ENCODE measurements around the gene ABCA6.
A peak's percentile ranks its signal among the peaks of the same experiment; 100 is the strongest.

ABCA6 gene

DNA sequence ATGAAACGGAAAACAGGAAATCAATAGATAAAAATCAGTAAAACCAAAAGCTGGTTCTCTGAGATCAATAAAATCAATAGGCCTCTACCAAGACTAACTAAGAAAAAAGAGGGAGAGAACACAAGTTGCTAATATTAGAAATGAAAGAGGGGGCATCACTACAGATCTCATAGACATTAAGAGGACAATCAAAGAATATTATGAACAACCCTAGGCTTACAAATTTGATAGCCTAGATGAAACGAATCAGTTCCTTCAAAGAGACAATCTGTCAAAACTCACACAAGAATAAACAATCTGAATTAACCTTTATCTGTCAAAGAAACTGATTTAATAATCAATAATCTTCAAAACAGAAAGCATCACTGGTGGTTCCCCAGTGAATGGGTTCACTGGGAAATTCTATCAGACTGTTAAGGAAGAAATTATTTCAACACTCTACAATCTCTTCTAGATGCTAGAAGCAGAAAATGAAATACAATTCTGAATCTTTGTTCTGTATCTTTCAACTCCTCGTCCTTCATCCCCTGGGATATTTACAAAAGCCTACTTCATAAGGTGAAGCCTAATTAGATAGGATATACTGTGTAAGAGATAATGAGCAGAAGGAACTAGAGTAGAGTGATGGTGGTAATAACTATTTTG lies 85.4 kb downstream of the ABCA6 start:
- no CpG with 5 or more reads among the region's 3 CpGs for WGBS, 2 donors (ENCODE audit: extremely low coverage in 2 of 2, insufficient read length in 2 of 2, insufficient replicate concordance in 1 of 2)
- H2BK12ac ChIP-seq (ENCODE audit: low read length): no peak overlapping the region

DNA sequence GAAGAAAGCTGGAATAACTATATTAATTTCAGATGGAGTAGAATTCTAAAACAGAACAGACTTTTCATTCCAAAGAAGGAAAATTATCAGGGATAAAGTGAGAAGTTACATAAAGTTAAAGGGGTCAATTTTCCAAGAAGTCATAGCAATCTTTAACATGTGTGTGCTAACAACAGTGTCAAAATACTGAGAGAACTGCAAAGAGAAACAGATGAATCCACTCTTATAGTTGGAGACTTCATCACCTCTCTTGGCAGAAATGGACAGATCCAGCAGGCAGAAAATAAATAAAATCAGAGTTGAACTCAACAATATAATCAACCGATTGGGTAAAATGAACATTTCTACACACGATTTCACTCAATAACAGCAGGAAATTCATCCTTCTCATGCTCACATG lies 86.4 kb downstream of the ABCA6 start:
- H2AFZ ChIP-seq (ENCODE audit: low read length): no peak overlapping the region
- H3K36me3 ChIP-seq (replicated peaks in 1 of 2; ENCODE audit: control insufficient read depth in 2 of 2, insufficient read depth in 2 of 2, low read length in 2 of 2): no peaks in the 10 kb centered on the region
- H3K18ac ChIP-seq (ENCODE audit: low read length): no peak overlapping the region
- no peaks in the 10 kb centered on the region for H3K4me1 ChIP-seq (ENCODE audit: control insufficient read depth in 2 of 2, insufficient read depth in 1 of 2, low read depth in 1 of 2, low read length in 2 of 2)
- no peak overlapping the region for H2BK12ac ChIP-seq (ENCODE audit: low read length)
- H3K79me1 ChIP-seq (ENCODE audit: low read depth, low read length): no peaks in the 10 kb centered on the region
- no CpG with 5 or more reads among the region's 2 CpGs for WGBS, 2 donors (ENCODE audit: extremely low coverage in 2 of 2, insufficient read length in 2 of 2, insufficient replicate concordance in 1 of 2)
- H4K91ac ChIP-seq (ENCODE audit: low read depth, low read length, poor library complexity): no peak overlapping the region
- H2BK120ac ChIP-seq (ENCODE audit: low read depth, low read length): no peak overlapping the region
- DNase-seq (ENCODE audit: low spot score): no peak
- H2BK15ac ChIP-seq (ENCODE audit: low read length): no peak overlapping the region
- no peak overlapping the region for H3K9ac ChIP-seq (ENCODE audit: low read depth, low read length, poor library complexity)
- no peak overlapping the region for H2BK5ac ChIP-seq (ENCODE audit: low read length)
- no peak overlapping the region for H3K23ac ChIP-seq (ENCODE audit: low read depth, low read length, poor library complexity)
- no peak overlapping the region for H4K8ac ChIP-seq (ENCODE audit: low read depth, low read length)
- no peak overlapping the region for H3K4me2 ChIP-seq (ENCODE audit: insufficient read depth, low read length, poor library complexity, severe bottlenecking)
- no peak overlapping the region for H3K27ac ChIP-seq (replicated peaks; ENCODE audit: low read length)
- no peak overlapping the region for H3K4me3 ChIP-seq (ENCODE audit: low read length in 2 of 2)
- no peaks in the 10 kb centered on the region for H3K27me3 ChIP-seq (ENCODE audit: control insufficient read depth in 3 of 3, insufficient read depth in 3 of 3, low read depth in 1 of 3, low read length in 3 of 3)
- no peak overlapping the region for H3K4ac ChIP-seq (ENCODE audit: low read length)
- H3K14ac ChIP-seq (ENCODE audit: low read length): no peak overlapping the region
- H2AK5ac ChIP-seq (ENCODE audit: low read depth, low read length): no peak overlapping the region
- H3K9me3 ChIP-seq (replicated peaks in 1 of 2; ENCODE audit: control insufficient read depth in 2 of 2, insufficient read depth in 1 of 2, low read depth in 1 of 2, low read length in 2 of 2): peaks cover 0 to 4% of the 10 kb centered on the region in 2 donors

More for the DNA sequence above, 85.4 kb downstream of the ABCA6 start:
- no peaks in the 10 kb centered on the region for H3K36me3 ChIP-seq (replicated peaks in 1 of 2; ENCODE audit: control insufficient read depth in 2 of 2, insufficient read depth in 2 of 2, low read length in 2 of 2)
- H4K8ac ChIP-seq (ENCODE audit: low read depth, low read length): no peak overlapping the region
- H3K9me3 ChIP-seq (replicated peaks in 1 of 2; ENCODE audit: control insufficient read depth in 2 of 2, insufficient read depth in 1 of 2, low read depth in 1 of 2, low read length in 2 of 2): peaks cover 0 to 4% of the 10 kb centered on the region in 2 donors
- no peak overlapping the region for H2AFZ ChIP-seq (ENCODE audit: low read length)
- H3K4me3 ChIP-seq (ENCODE audit: low read length in 2 of 2): no peak overlapping the region
- DNase-seq (ENCODE audit: low spot score): no peak
- H3K27ac ChIP-seq (replicated peaks; ENCODE audit: low read length): no peak overlapping the region
- H3K27me3 ChIP-seq (ENCODE audit: control insufficient read depth in 3 of 3, insufficient read depth in 3 of 3, low read depth in 1 of 3, low read length in 3 of 3): no peaks in the 10 kb centered on the region
- H3K9ac ChIP-seq (ENCODE audit: low read depth, low read length, poor library complexity): no peak overlapping the region
- no peak overlapping the region for H2BK15ac ChIP-seq (ENCODE audit: low read length)
- H3K4me2 ChIP-seq (ENCODE audit: insufficient read depth, low read length, poor library complexity, severe bottlenecking): no peak overlapping the region
- no peak overlapping the region for H4K91ac ChIP-seq (ENCODE audit: low read depth, low read length, poor library complexity)
- H3K4ac ChIP-seq (ENCODE audit: low read length): no peak overlapping the region
- no peak overlapping the region for H3K14ac ChIP-seq (ENCODE audit: low read length)
- H2BK5ac ChIP-seq (ENCODE audit: low read length): no peak overlapping the region
- H2AK5ac ChIP-seq (ENCODE audit: low read depth, low read length): no peak overlapping the region
- no peaks in the 10 kb centered on the region for H3K79me1 ChIP-seq (ENCODE audit: low read depth, low read length)
- H3K23ac ChIP-seq (ENCODE audit: low read depth, low read length, poor library complexity): no peak overlapping the region
- no peak overlapping the region for H3K18ac ChIP-seq (ENCODE audit: low read length)
- H3K4me1 ChIP-seq (ENCODE audit: control insufficient read depth in 2 of 2, insufficient read depth in 1 of 2, low read depth in 1 of 2, low read length in 2 of 2): peaks cover 0 to 8% of the 10 kb centered on the region in 2 donors
- H2BK120ac ChIP-seq (ENCODE audit: low read depth, low read length): no peak overlapping the region

DNA sequence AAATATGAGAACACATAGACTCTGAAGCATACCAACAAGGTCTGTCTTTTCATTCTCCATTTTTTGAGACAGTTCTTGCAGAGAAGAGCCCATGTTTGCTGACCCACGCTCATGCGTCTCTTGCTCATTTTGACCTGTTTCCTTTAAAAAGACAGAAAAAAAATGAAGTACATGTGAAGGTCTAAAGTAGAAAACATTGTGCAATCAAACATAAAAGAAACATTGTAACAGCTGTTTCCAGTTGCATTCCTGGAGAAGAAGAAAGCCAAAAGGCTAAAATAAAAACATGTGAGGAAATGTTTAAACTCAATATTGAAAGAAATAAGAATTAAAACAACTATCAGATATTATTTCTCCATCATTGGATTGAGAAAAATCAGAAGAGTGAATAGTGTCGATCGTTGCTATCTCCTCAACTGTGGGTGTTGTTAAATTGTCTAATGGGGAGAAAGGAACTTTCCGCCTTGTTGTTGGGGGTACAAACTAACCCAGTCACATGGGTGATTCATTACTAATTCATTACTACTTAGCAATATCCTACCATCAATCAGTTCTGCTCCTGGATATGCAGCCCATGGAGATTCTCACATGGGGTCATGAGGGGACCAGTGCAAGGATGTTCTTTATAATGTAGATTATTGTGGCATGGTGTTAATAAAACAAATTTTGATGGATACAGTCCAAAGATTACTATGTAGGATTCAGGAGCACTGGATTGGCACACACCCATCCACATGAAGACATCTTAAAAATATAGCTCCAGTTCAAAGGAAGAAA lies 90.5 kb downstream of the ABCA6 start:
- H3K4ac ChIP-seq (ENCODE audit: low read length): no peak overlapping the region
- H3K18ac ChIP-seq (ENCODE audit: low read length): no peak overlapping the region
- no peak overlapping the region for H3K14ac ChIP-seq (ENCODE audit: low read length)
- H3K4me1 ChIP-seq (ENCODE audit: control insufficient read depth in 2 of 2, insufficient read depth in 1 of 2, low read depth in 1 of 2, low read length in 2 of 2): peaks cover 0 to 3% of the 10 kb centered on the region in 2 donors
- H2BK12ac ChIP-seq (ENCODE audit: low read length): no peak overlapping the region
- WGBS, 2 donors (ENCODE audit: extremely low coverage in 2 of 2, insufficient read length in 2 of 2, insufficient replicate concordance in 1 of 2): no CpG with 5 or more reads among the region's 5 CpGs
- no peak for DNase-seq (ENCODE audit: low spot score)
- no peak overlapping the region for H3K4me2 ChIP-seq (ENCODE audit: insufficient read depth, low read length, poor library complexity, severe bottlenecking)
- no peak overlapping the region for H2AK5ac ChIP-seq (ENCODE audit: low read depth, low read length)
- no peaks in the 10 kb centered on the region for H3K27me3 ChIP-seq (ENCODE audit: control insufficient read depth in 3 of 3, insufficient read depth in 3 of 3, low read depth in 1 of 3, low read length in 3 of 3)
- H3K36me3 ChIP-seq (replicated peaks in 1 of 2; ENCODE audit: control insufficient read depth in 2 of 2, insufficient read depth in 2 of 2, low read length in 2 of 2): no peaks in the 10 kb centered on the region
- H2BK120ac ChIP-seq (ENCODE audit: low read depth, low read length): no peak overlapping the region
- H3K79me1 ChIP-seq (ENCODE audit: low read depth, low read length): no peaks in the 10 kb centered on the region
- no peak overlapping the region for H3K23ac ChIP-seq (ENCODE audit: low read depth, low read length, poor library complexity)
- H3K4me3 ChIP-seq (ENCODE audit: low read length in 2 of 2): no peak overlapping the region
- H4K8ac ChIP-seq (ENCODE audit: low read depth, low read length): no peak overlapping the region
- no peak overlapping the region for H2BK15ac ChIP-seq (ENCODE audit: low read length)
- no peaks in the 10 kb centered on the region for H3K9me3 ChIP-seq (replicated peaks in 1 of 2; ENCODE audit: control insufficient read depth in 2 of 2, insufficient read depth in 1 of 2, low read depth in 1 of 2, low read length in 2 of 2)
- H2BK5ac ChIP-seq (ENCODE audit: low read length): no peak overlapping the region
- no peak overlapping the region for H3K9ac ChIP-seq (ENCODE audit: low read depth, low read length, poor library complexity)
- no peak overlapping the region for H4K91ac ChIP-seq (ENCODE audit: low read depth, low read length, poor library complexity)
- H2AFZ ChIP-seq (ENCODE audit: low read length): peak overlapping the region; percentile 7
- H3K27ac ChIP-seq (replicated peaks; ENCODE audit: low read length): no peak overlapping the region

DNA sequence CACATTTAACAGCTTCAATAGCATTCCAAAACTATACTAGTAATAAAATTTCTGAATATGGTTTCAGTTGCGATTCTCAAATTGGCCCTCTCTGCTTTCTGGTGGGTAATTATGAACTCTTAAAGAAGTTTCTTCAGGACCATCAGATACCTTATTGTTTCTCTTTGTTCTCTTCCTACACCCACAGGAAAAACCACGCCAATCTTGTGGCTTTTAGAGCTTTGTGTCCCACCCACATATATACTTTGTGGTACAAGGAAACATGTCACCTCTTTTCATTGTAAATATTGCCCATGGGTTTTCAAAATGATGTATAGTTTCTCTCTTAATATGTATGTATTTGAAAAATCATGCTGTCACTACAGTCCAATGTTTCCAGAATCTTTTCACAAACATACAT lies 93.1 kb downstream of the ABCA6 start:
- Histone ChIP-seq H3K27me3 (ENCODE audit: control insufficient read depth in 3 of 3, insufficient read depth in 3 of 3, low read depth in 1 of 3, low read length in 3 of 3) (no peaks in the 10 kb centered on the region), H3K4me2 (ENCODE audit: insufficient read depth, low read length, poor library complexity, severe bottlenecking) (no peak overlapping the region), H2AK5ac (ENCODE audit: low read depth, low read length) (no peak overlapping the region), H3K9me3 (replicated peaks in 1 of 2; ENCODE audit: control insufficient read depth in 2 of 2, insufficient read depth in 1 of 2, low read depth in 1 of 2, low read length in 2 of 2) (no peaks in the 10 kb centered on the region), H3K79me1 (ENCODE audit: low read depth, low read length) (no peaks in the 10 kb centered on the region), H3K9ac (ENCODE audit: low read depth, low read length, poor library complexity) (no peak overlapping the region), H4K8ac (ENCODE audit: low read depth, low read length) (no peak overlapping the region), H3K27ac (replicated peaks; ENCODE audit: low read length) (no peak overlapping the region), H3K23ac (ENCODE audit: low read depth, low read length, poor library complexity) (no peak overlapping the region), H2BK5ac (ENCODE audit: low read length) (no peak overlapping the region), H3K36me3 (replicated peaks in 1 of 2; ENCODE audit: control insufficient read depth in 2 of 2, insufficient read depth in 2 of 2, low read length in 2 of 2) (no peaks in the 10 kb centered on the region), H3K14ac (ENCODE audit: low read length) (no peak overlapping the region), H3K4me3 (ENCODE audit: low read length in 2 of 2) (no peak overlapping the region), H2AFZ (ENCODE audit: low read length) (no peak overlapping the region), H3K4me1 (ENCODE audit: control insufficient read depth in 2 of 2, insufficient read depth in 1 of 2, low read depth in 1 of 2, low read length in 2 of 2) (peaks cover 0 to 3% of the 10 kb centered on the region in 2 donors), H3K4ac (ENCODE audit: low read length) (no peak overlapping the region), H4K91ac (ENCODE audit: low read depth, low read length, poor library complexity) (no peak overlapping the region), H2BK12ac (ENCODE audit: low read length) (no peak overlapping the region), H3K18ac (ENCODE audit: low read length) (no peak overlapping the region), H2BK15ac (ENCODE audit: low read length) (no peak overlapping the region), H2BK120ac (ENCODE audit: low read depth, low read length) (no peak overlapping the region)
- DNase-seq (ENCODE audit: low spot score): no peak
- no CpG with 5 or more reads among the region's 2 CpGs for WGBS, 2 donors (ENCODE audit: extremely low coverage in 2 of 2, insufficient read length in 2 of 2, insufficient replicate concordance in 1 of 2)

Measured in neuronal stem cell (in vitro differentiated cells).